ENCODE measurements around the gene GCK.

DNA sequence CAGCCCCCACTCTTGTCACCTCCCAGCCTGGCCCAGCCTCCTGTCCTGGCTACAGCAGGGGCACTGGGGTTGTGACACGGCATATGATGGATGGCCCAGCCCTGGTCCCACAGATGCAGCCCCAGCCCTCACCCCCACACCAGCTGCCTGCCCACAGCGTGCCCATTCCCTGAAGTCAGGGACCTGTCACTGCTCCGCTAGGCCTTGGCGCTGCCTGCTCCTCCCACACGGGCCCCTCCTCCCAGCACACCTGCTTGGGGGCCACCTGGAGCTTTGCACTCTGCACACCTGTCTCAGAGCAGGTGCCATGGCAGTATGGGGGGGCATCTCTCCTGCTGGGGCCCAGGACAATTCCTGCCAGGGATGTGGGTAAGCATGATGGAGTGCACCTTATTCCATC, 3.5 kb downstream of the GCK start:
- TF ChIP-seq CTCF (conservative IDR thresholded peaks at IDR 0.05 in 1 of 2, IDR thresholded peaks at IDR 0.05 in 1 of 2; ENCODE audit: extremely low read depth in 1 of 2, insufficient read depth in 1 of 2, low read depth in 1 of 2, low read length in 2 of 2) = no peak
- no peak for TF ChIP-seq EZH2 (IDR thresholded peaks at IDR 0.05; ENCODE audit: borderline replicate concordance, low read length)

All from mammary epithelial cell (primary cell).